Measurements from ENCODE around the gene TSHR.

TSHR gene

GRCh38 chr14:81068176-81068782, 112.9 kb downstream of the TSHR start:
- in situ Hi-C loops (cut with MboI; ENCODE audit: low sequenced_read_pairs, unreplicated experiment): no loop called here
- no peak for DNase-seq (ENCODE audit: low spot score)
- TF ChIP-seq CTCF (IDR thresholded peaks at IDR 0.05; ENCODE audit: borderline replicate concordance, control extremely low read depth, extremely low read depth, insufficient read depth, missing control alignments): no peak

- in situ Hi-C loops (cut with MboI; ENCODE audit: low sequenced_read_pairs, unreplicated experiment): no loop called here
- DNase-seq (ENCODE audit: low spot score): no peak
- no peak for TF ChIP-seq CTCF (IDR thresholded peaks at IDR 0.05; ENCODE audit: borderline replicate concordance, control extremely low read depth, extremely low read depth, insufficient read depth, missing control alignments)
Measured at GRCh38 chr14:81070511-81070910, 115.1 kb downstream of the TSHR start.

GRCh38 chr14:81085596-81085995, 130.2 kb downstream of the TSHR start:
- TF ChIP-seq CTCF (IDR thresholded peaks at IDR 0.05; ENCODE audit: borderline replicate concordance, control extremely low read depth, extremely low read depth, insufficient read depth, missing control alignments): no peak
- DNase-seq (ENCODE audit: low spot score): no peak
- in situ Hi-C loops (cut with MboI; ENCODE audit: low sequenced_read_pairs, unreplicated experiment): no loop called here

- in situ Hi-C loops (cut with MboI; ENCODE audit: low sequenced_read_pairs, unreplicated experiment): no loop called here
Measured at GRCh38 chr14:81087230-81087629, 131.8 kb downstream of the TSHR start.

GRCh38 chr14:81091139-81091538, 135.7 kb downstream of the TSHR start:
- in situ Hi-C loops (cut with MboI; ENCODE audit: low sequenced_read_pairs, unreplicated experiment): no loop called here
- no peak for TF ChIP-seq CTCF (IDR thresholded peaks at IDR 0.05; ENCODE audit: borderline replicate concordance, control extremely low read depth, extremely low read depth, insufficient read depth, missing control alignments)
- no peak for DNase-seq (ENCODE audit: low spot score)

More at GRCh38 chr14:81087230-81087629, 131.8 kb downstream of the TSHR start:
- no peak for DNase-seq (ENCODE audit: low spot score)
- TF ChIP-seq CTCF (IDR thresholded peaks at IDR 0.05; ENCODE audit: borderline replicate concordance, control extremely low read depth, extremely low read depth, insufficient read depth, missing control alignments): no peak

GRCh38 chr14:81091660-81092059, 136.2 kb downstream of the TSHR start:
- no peak for TF ChIP-seq CTCF (IDR thresholded peaks at IDR 0.05; ENCODE audit: borderline replicate concordance, control extremely low read depth, extremely low read depth, insufficient read depth, missing control alignments)
- in situ Hi-C loops (cut with MboI; ENCODE audit: low sequenced_read_pairs, unreplicated experiment): no loop called here
- no peak for DNase-seq (ENCODE audit: low spot score)

Data from GM13976 (cell line).